Measurements from ENCODE around the gene SPAM1. TPM values are rescaled to one million over a fixed set of nuclear protein-coding genes. Genes with fewer than 3 reads are reported as not detected.
"Not testable (repeated sequence)": the region's sequence is repeated elsewhere in the genome, so short reads cannot be mapped to it uniquely, and the experiment has no call there.

Gene SPAM1
- total RNA-seq, 2 donors from 2014 or later, result not detected

DNA sequence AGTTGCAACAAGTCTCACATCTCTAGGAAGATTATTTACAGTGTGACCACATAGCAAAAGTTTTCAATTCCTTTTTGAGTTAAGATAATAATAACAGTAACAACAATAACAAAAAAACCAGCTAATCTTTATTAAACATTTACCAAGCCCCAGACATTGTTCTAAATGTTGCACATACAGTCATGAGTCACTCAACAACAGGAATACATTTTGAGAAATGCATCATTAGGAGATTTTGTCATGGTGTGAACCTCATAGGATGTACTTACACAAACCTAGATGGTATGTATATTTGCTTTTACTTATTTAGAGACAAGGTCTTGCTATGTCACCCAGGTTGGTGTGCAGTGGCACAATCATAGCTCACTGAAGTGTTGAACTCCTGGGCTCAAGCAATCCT is 52.0 kb downstream of the SPAM1 start:
- no peak overlapping the region for H3K4me3 Mint-ChIP-seq
- H3K4me1 Mint-ChIP-seq, result no peaks in the 10 kb centered on the region
- H3K27ac Mint-ChIP-seq, result no peak overlapping the region
- H3K27me3 Mint-ChIP-seq, result no peaks in the 10 kb centered on the region
- H3K9me3 Mint-ChIP-seq, result peaks cover 2% of the 10 kb centered on the region
- no peaks in the 10 kb centered on the region for H3K36me3 Mint-ChIP-seq (ENCODE audit: low read depth)
- ATAC-seq (replicated peaks), result no peak

DNA sequence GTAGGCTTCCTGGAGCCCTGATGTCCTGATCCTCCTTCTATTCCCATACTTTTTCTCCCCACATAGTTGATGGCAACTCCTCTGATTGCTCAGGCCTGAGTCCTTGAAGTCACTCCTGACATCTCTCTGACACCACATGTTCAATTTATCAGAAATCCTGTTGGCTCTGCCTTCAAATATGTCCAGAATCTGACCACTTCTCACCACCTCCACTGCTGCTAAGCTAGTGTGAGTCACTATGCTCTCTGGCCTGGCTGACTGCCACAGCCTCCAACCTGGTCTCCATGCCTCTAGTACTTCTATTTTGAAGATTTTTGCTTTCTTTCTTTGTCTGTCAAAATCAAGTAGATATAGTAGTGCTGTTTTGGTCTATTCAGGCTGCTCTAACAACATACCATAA is 54.8 kb downstream of the SPAM1 start:
- H3K4me3 Mint-ChIP-seq, result no peak overlapping the region
- ATAC-seq (replicated peaks), result no peak
- H3K4me1 Mint-ChIP-seq, result no peaks in the 10 kb centered on the region
- no peaks in the 10 kb centered on the region for H3K36me3 Mint-ChIP-seq (ENCODE audit: low read depth)
- peaks cover 3% of the 10 kb centered on the region for H3K27me3 Mint-ChIP-seq
- H3K27ac Mint-ChIP-seq, result no peak overlapping the region
- H3K9me3 Mint-ChIP-seq, result peaks cover 9% of the 10 kb centered on the region

DNA sequence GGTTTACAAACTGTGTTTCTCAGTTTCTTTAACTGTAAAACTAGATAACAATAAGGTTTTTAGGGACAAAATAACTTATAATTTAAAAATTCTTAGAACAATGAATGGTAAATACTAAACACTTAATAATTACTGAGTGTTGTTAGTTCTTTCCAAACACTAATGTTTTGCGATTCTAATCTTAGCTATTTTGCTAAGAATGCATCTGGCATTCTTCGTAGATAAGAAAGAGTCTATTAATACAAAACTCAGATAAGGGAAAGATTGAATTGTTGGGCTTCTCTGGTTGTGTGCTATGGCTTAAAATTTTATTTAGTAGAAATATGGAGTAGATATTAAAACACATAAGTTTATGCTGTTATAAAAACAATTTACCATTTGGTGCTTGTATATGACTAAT is 62.4 kb downstream of the SPAM1 start:
- Mint-ChIP-seq H3K4me1 (no peaks in the 10 kb centered on the region), H3K4me3 (no peak overlapping the region), H3K27me3 (peaks cover 9% of the 10 kb centered on the region), H3K27ac (no peak overlapping the region), H3K36me3 (ENCODE audit: low read depth) (no peaks in the 10 kb centered on the region), H3K9me3 (peaks cover 5% of the 10 kb centered on the region)
- no peak for ATAC-seq (replicated peaks)

DNA sequence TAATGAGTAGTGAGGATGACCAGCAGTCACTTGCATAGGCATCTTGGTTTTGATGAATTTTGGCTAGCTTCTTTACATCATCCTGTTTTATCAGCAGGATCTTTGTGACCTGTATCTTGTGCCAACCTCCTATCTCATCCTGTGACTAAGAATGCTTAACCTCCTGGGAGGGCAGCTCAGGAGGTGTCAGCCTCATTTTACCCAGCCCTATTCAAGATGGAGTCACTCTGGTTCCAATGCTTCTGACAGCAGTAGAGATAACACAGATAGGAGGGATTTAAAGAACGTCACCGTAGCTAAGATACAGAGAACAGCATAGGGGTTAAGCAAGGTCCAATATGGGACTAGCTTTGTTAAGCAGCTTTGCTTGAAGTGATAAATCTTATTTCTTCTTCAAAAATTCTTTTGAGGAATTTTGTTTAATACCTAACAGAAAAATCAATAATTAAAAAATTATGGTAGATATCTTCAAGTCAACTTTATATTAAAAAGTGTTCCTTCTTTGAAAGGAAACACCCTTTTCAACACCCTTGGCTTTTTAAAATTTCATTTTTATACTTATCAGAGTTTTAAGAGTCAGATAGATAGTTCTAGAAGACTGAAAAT is 68.0 kb downstream of the SPAM1 start:
- no peak overlapping the region for H3K4me3 Mint-ChIP-seq
- H3K4me1 Mint-ChIP-seq, result no peaks in the 10 kb centered on the region
- peaks cover 11% of the 10 kb centered on the region for H3K9me3 Mint-ChIP-seq
- ATAC-seq (replicated peaks), result no peak
- no peaks in the 10 kb centered on the region for H3K36me3 Mint-ChIP-seq (ENCODE audit: low read depth)
- peaks cover 11% of the 10 kb centered on the region for H3K27me3 Mint-ChIP-seq
- H3K27ac Mint-ChIP-seq, result no peak overlapping the region

DNA sequence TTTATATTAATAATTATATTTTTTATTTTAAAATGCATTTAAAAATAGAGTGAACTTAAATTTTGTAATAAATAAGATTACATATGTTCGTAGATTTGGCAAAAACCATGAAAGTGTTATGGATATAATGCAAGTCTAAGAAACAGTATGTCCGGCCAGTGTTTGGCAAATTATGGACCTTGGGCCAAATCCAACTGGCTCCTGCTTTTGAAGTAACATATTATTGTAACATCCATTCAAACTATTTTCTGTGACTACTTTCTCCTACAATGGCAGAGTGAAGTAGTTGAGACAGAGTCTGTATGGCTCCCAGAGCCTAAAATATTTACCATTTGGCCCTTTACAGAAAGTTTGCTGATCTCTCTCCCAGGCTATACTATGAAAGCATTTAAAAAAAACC is 69.0 kb downstream of the SPAM1 start:
- Mint-ChIP-seq H3K4me3 (no peak overlapping the region), H3K27ac (no peak overlapping the region), H3K27me3 (peaks cover 11% of the 10 kb centered on the region), H3K9me3 (peaks cover 14% of the 10 kb centered on the region), H3K36me3 (ENCODE audit: low read depth) (no peaks in the 10 kb centered on the region), H3K4me1 (no peaks in the 10 kb centered on the region)
- no peak for ATAC-seq (replicated peaks)

DNA sequence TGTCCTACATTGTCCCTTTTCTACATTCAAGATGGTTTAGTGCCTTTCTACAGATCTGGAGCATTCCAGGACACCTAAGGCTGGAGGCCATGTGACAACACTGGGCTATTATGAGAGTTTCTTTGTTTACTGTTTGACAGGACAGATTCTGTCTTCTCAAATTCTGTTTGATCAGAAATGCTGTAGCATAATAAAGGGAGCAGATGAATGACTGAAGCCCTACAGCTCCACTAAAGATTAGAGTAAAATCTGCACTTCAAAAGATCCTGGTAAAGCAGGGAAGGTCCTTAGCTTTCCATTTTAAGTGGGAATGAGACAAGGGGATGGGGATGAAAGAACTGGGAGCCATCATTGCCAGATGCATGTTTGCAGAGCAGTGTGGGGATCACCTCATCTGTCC is 69.4 kb downstream of the SPAM1 start:
- peaks cover 14% of the 10 kb centered on the region for H3K9me3 Mint-ChIP-seq
- H3K4me3 Mint-ChIP-seq, result no peak overlapping the region
- H3K36me3 Mint-ChIP-seq (ENCODE audit: low read depth), result no peaks in the 10 kb centered on the region
- no peak for ATAC-seq (replicated peaks)
- H3K4me1 Mint-ChIP-seq, result no peaks in the 10 kb centered on the region
- H3K27me3 Mint-ChIP-seq, result peaks cover 11% of the 10 kb centered on the region
- no peak overlapping the region for H3K27ac Mint-ChIP-seq

DNA sequence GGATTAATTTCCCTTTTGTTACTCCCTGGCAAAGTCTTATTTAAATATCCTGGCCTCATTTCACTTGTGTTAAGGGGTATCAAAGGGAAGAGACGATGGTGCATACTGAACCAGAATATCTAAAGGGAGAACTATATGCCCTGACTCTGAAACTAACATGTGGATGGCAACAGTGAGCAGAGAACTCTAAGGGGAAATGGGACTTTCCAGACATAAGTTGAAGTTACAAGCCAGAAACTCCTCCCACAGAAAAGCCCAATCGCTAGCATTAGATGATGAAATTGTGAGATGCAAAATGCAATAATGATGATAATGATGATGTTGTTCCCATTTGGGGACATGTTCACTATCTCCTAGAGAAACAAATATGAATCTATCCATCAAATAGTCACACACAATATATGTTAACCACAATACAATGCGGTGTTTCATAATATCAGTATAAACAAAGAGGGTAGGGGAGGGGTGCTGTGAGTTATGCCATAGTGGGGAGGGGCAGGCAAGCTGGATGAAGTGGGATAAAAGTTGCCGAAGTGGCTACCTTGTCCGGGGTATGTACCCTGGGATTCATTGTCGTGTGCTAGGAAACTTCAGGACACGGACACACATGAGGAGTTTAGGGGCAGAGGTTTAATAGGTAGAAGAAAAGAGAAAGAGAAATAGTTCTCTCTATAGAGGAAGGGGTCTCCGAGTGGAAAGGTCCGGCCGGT is 70.7 kb downstream of the SPAM1 start:
- H3K4me3 Mint-ChIP-seq, result no peak overlapping the region
- peaks cover 4% of the 10 kb centered on the region for H3K27me3 Mint-ChIP-seq
- no peak for ATAC-seq (replicated peaks)

DNA sequence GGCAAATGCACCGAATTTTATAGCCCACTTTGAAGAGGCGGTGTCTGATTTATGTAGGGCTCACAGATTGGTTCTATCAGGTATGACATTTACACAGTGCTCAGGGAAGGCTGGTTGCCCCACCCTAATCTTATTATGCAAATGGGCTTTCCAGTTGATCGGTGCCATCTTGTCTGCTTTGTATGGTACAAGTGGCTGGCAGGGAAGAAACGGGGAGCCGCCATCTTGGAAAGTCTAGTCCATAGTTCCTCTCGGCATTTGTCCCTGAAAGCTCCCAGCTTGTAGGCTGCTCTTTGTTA is 71.2 kb downstream of the SPAM1 start:
- Mint-ChIP-seq H3K36me3 (ENCODE audit: low read depth) (no peaks in the 10 kb centered on the region), H3K4me3 (no peak overlapping the region), H3K9me3 (peaks cover 18% of the 10 kb centered on the region), H3K4me1 (no peaks in the 10 kb centered on the region), H3K27ac (no peak overlapping the region), H3K27me3 (peaks cover 4% of the 10 kb centered on the region)
- ATAC-seq (replicated peaks), result no peak

More for the DNA sequence above, 70.7 kb downstream of the SPAM1 start:
- peaks cover 18% of the 10 kb centered on the region for H3K9me3 Mint-ChIP-seq
- no peak overlapping the region for H3K27ac Mint-ChIP-seq
- no peaks in the 10 kb centered on the region for H3K36me3 Mint-ChIP-seq (ENCODE audit: low read depth)
- no peaks in the 10 kb centered on the region for H3K4me1 Mint-ChIP-seq

DNA sequence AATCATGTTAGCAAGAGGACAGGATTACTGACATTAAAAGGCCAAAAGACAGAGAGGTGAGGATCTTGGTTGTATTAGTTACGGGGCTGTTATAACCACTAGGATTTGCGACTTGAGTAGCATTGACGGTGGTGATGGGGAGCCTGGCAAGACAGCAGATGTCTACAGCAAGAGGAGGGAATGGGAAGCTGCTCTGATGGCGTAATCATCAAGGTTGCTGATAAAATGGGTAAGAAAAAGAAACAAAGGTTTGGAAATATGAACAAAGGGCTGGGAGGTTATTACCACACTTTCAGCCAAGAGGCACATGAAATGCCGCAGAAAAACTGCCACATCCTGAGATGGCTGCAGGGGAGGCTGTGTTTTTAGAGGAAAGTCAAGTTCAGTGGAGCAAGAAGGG is 73.9 kb downstream of the SPAM1 start:
- peaks cover 18% of the 10 kb centered on the region for H3K9me3 Mint-ChIP-seq
- H3K27me3 Mint-ChIP-seq, result peaks cover 4% of the 10 kb centered on the region
- no peaks in the 10 kb centered on the region for H3K36me3 Mint-ChIP-seq (ENCODE audit: low read depth)
- no peaks in the 10 kb centered on the region for H3K4me1 Mint-ChIP-seq
- H3K4me3 Mint-ChIP-seq, result no peak overlapping the region
- ATAC-seq (replicated peaks), result no peak
- no peak overlapping the region for H3K27ac Mint-ChIP-seq

DNA sequence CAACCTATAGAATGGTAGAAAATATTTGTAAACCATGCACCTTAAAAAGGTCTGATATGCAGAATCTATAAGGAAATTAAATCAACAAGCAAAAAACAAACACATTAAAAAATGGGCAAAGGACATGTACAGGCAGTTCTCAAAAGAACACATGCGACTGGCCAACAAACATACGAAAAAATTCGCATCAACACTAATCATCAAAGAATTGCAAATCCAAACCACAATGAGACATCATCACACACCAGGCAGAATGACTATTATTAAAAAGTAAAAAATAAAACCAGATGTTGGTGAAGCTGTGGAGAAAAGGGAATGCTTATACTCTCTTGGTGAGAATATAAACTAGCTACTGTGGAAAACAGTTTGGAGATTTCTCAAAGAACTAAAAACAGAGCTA is 74.7 kb downstream of the SPAM1 start:
- ATAC-seq (replicated peaks), result no peak
- no peaks in the 10 kb centered on the region for H3K36me3 Mint-ChIP-seq (ENCODE audit: low read depth)
- H3K4me3 Mint-ChIP-seq, result no peak overlapping the region
- peaks cover 18% of the 10 kb centered on the region for H3K9me3 Mint-ChIP-seq
- no peaks in the 10 kb centered on the region for H3K4me1 Mint-ChIP-seq
- H3K27me3 Mint-ChIP-seq, result peaks cover 4% of the 10 kb centered on the region
- no peak overlapping the region for H3K27ac Mint-ChIP-seq

DNA sequence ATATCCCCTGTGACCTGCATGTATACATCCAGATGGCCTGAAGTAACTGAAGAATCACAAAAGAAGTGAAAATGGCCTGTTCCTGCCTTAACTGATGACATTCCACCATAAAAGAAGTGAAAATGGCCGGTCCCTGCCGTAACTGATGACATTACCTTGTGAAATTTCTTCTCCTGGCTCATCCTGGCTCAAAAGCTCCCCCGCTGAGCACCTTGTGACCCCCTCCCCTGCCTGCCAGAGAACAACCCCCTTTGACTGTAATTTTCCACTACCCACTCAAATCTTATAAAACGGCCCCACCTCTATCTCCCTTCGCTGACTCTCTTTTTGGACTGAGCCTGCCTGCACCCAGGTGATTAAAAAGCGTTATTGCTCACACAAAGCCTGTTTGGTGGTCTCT is 83.3 kb downstream of the SPAM1 start:
- not testable (repeated sequence) for H3K27ac Mint-ChIP-seq; ATAC-seq (replicated peaks); H3K36me3 Mint-ChIP-seq (ENCODE audit: low read depth); H3K27me3 Mint-ChIP-seq; H3K9me3 Mint-ChIP-seq; H3K4me3 Mint-ChIP-seq; H3K4me1 Mint-ChIP-seq

DNA sequence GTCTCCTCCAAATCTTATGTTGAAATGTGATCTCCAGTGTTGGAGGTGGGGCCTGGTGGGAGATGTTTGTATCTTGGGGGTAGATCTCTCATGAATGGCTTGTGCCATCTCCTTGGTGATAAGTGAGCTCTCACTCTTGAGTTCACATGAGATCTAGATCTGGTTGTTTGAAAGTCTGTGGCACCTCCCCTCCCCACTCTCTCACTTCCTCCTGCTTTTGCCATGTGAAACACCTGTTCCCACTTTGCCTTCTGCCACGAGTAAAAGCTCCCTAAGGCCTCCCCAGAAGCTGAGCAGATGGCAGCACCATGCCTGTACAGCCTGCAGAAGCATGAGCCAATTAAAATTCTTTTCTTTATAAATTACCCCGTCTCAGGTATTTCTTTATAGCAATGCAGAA is 84.3 kb downstream of the SPAM1 start:
- no peak overlapping the region for H3K27ac Mint-ChIP-seq
- no peaks in the 10 kb centered on the region for H3K4me1 Mint-ChIP-seq
- H3K27me3 Mint-ChIP-seq, result peaks cover 5% of the 10 kb centered on the region
- H3K9me3 Mint-ChIP-seq, result peaks cover 4% of the 10 kb centered on the region
- no peak overlapping the region for H3K4me3 Mint-ChIP-seq
- H3K36me3 Mint-ChIP-seq (ENCODE audit: low read depth), result no peaks in the 10 kb centered on the region
- ATAC-seq (replicated peaks), result no peak

Other genes starting within 250 kb of the SPAM1 start
- gene WASL, start 176.2 kb upstream of the SPAM1 start, total RNA-seq, result 1 to 10 TPM; 8.0 to 8.7 TPM
- not detected for gene HYAL4, start 80.1 kb upstream of the SPAM1 start, total RNA-seq
- not detected for gene TMEM229A, start 107.8 kb downstream of the SPAM1 start, total RNA-seq

Data from activated T-helper 17 cell treated with anti-CD3 and anti-CD28 coated beads, Interleukin-2, amount 50 U/mL, for 72 hours (primary cell).